ENCODE data around the gene NEDD9.
A peak's percentile ranks its signal among the peaks of the same experiment; 100 is the strongest.

The NEDD9 gene

GRCh38 chr6:11231564-11232192 lies 790 bp downstream of the NEDD9 start:
- no peak for DNase-seq (ENCODE audit: low read depth)
- TF ChIP-seq CTCF (IDR thresholded peaks at IDR 0.05; ENCODE audit: low read depth, low read length, missing control alignments) = no peak
- in situ Hi-C loops (cut with HindIII; ENCODE audit: low sequenced_read_pairs) = no loop called here
- peak overlapping the region; percentile 83 for H3K4me3 ChIP-seq (ENCODE audit: low read depth, low read length)

GRCh38 chr6:11231108-11231463 lies 1.4 kb downstream of the NEDD9 start:
- TF ChIP-seq CTCF (IDR thresholded peaks at IDR 0.05; ENCODE audit: low read depth, low read length, missing control alignments) = no peak
- no peak for DNase-seq (ENCODE audit: low read depth)
- peak overlapping the region; percentile 83 for H3K4me3 ChIP-seq (ENCODE audit: low read depth, low read length)
- in situ Hi-C loops (cut with HindIII; ENCODE audit: low sequenced_read_pairs) = no loop called here

- peak overlapping the region; percentile 83 for H3K4me3 ChIP-seq (ENCODE audit: low read depth, low read length)
- in situ Hi-C loops (cut with HindIII; ENCODE audit: low sequenced_read_pairs) = no loop called here
- no peak for DNase-seq (ENCODE audit: low read depth)
Measured at GRCh38 chr6:11230158-11231107, 2.0 kb downstream of the NEDD9 start.

GRCh38 chr6:11229655-11230046 lies 2.8 kb downstream of the NEDD9 start:
- peak overlapping the region; percentile 83 for H3K4me3 ChIP-seq (ENCODE audit: low read depth, low read length)
- no peak for DNase-seq (ENCODE audit: low read depth)
- no peak for TF ChIP-seq CTCF (IDR thresholded peaks at IDR 0.05; ENCODE audit: low read depth, low read length, missing control alignments)
- in situ Hi-C loops (cut with HindIII; ENCODE audit: low sequenced_read_pairs) = no loop called here

More at GRCh38 chr6:11230158-11231107, 2.0 kb downstream of the NEDD9 start:
- TF ChIP-seq CTCF (IDR thresholded peaks at IDR 0.05; ENCODE audit: low read depth, low read length, missing control alignments) = no peak

- in situ Hi-C loops (cut with HindIII; ENCODE audit: low sequenced_read_pairs) = no loop called here
Measured at GRCh38 chr6:11228935-11229654, 3.4 kb downstream of the NEDD9 start.

More at GRCh38 chr6:11228935-11229654, 3.4 kb downstream of the NEDD9 start:
- no peak for DNase-seq (ENCODE audit: low read depth)
- peak overlapping the region; percentile 83 for H3K4me3 ChIP-seq (ENCODE audit: low read depth, low read length)
- no peak for TF ChIP-seq CTCF (IDR thresholded peaks at IDR 0.05; ENCODE audit: low read depth, low read length, missing control alignments)
